IMR-90 (cell line): ENCODE results near the gene BRINP3. TPM values are rescaled to one million over a fixed set of nuclear protein-coding genes. Genes with fewer than 3 reads are reported as not detected.

Experiments
- ATAC-seq: fragments of 200-7000 bp; cut with Tn5 transposase; 2 replicates; pipeline ENCODE4 v1.9.1; 2020; ENCODE audit warnings: low read depth, mild to moderate bottlenecking, moderate library complexity
- BruUV-seq: library from RNA; stranded (reverse); fragments of 400-500 nt; replicated peaks from 2 replicates; lab custom pipeline; 2021; lab: Mats Ljungman, UMichigan
- CTCF ChIA-PET: fragments of 300-600 bp; formaldehyde crosslinking; extraction: SDS; loops from one replicate; lab custom pipeline; 2021; ENCODE audit warnings: antibody characterized with exemption; lab: Yijun Ruan, JAX
- POLR2A ChIA-PET: fragments of 300-600 bp; sonication (Branson Sonifier 250); formaldehyde crosslinking; loops from one replicate; lab custom pipeline; 2022; ENCODE audit warnings: antibody characterized with exemption; ENCODE audit not compliant: unreplicated experiment; lab: Charles Lee
- DNase-seq: peaks from one replicate; pipeline ENCODE4 v3.0.0; 2013
- H2AFZ ChIP-seq: replicated peaks from 2 replicates; pipeline ENCODE3; 2013; ENCODE audit warnings: low read length, mild to moderate bottlenecking; ENCODE audit not compliant: poor library complexity
- H2AK5ac ChIP-seq: 2 replicates; pipeline ENCODE4 v1.6.1; 2013; ENCODE audit warnings: low read depth, low read length, inconsistent platforms
- H2AK9ac ChIP-seq: replicated peaks from 2 replicates; pipeline ENCODE3; 2013; ENCODE audit warnings: mild to moderate bottlenecking, low read depth, low read length, moderate library complexity; ENCODE audit not compliant: poor library complexity
- H2BK120ac ChIP-seq: 2 replicates; pipeline ENCODE4 v1.6.1; 2013; ENCODE audit warnings: low read depth, low read length, inconsistent platforms
- H2BK15ac ChIP-seq: 3 replicates; pipeline ENCODE4 v1.6.1; 2013; ENCODE audit warnings: low read depth, low read length, inconsistent platforms
- H2BK20ac ChIP-seq: 2 replicates; pipeline ENCODE4 v1.6.1; 2013; ENCODE audit warnings: low read depth, mild to moderate bottlenecking, inconsistent platforms, low read length, moderate library complexity
- H2BK5ac ChIP-seq: 2 replicates; pipeline ENCODE4 v1.6.1; 2013; ENCODE audit warnings: mild to moderate bottlenecking, low read depth, low read length, inconsistent platforms; ENCODE audit not compliant: poor library complexity, severe bottlenecking
- H3K14ac ChIP-seq: replicated peaks from 2 replicates; pipeline ENCODE4 v1.6.1; 2013; ENCODE audit warnings: low read depth, low read length, inconsistent platforms
- H3K18ac ChIP-seq: 2 replicates; pipeline ENCODE4 v1.6.1; 2013; ENCODE audit warnings: low read depth, low read length, control low read depth
- H3K23ac ChIP-seq: 2 replicates; pipeline ENCODE4 v1.6.1; 2013; ENCODE audit warnings: low read depth, low read length, inconsistent platforms
- H3K27ac ChIP-seq: 2 replicates; pipeline ENCODE4 v1.5.1; 2013; ENCODE audit warnings: mild to moderate bottlenecking, control low read depth, low read length; ENCODE audit not compliant: insufficient read depth
- H3K27me3 ChIP-seq: 2 replicates; pipeline ENCODE4 v1.6.1; 2013; ENCODE audit warnings: low read length; ENCODE audit not compliant: control insufficient read depth, insufficient read depth
- H3K36me3 ChIP-seq: 2 replicates; pipeline ENCODE4 v1.6.1; 2013; ENCODE audit warnings: low read length, mixed read lengths; ENCODE audit not compliant: control insufficient read depth, insufficient read depth
- H3K4ac ChIP-seq: 2 replicates; pipeline ENCODE4 v1.6.1; 2013; ENCODE audit warnings: low read depth, low read length, inconsistent platforms
- H3K4me1 ChIP-seq: 2 replicates; pipeline ENCODE4 v1.6.1; 2013; ENCODE audit warnings: low read length, mixed read lengths; ENCODE audit not compliant: control insufficient read depth, insufficient read depth
- H3K4me2 ChIP-seq: 2 replicates; pipeline ENCODE4 v1.6.1; 2013; ENCODE audit warnings: low read depth, mild to moderate bottlenecking, control low read depth, low read length, moderate library complexity
- H3K4me3 ChIP-seq: 2 replicates; pipeline ENCODE4 v1.5.1; 2013; ENCODE audit warnings: low read depth, mild to moderate bottlenecking, control low read depth, low read length, moderate library complexity; ENCODE audit not compliant: insufficient read depth
- H3K56ac ChIP-seq: 2 replicates; pipeline ENCODE4 v1.6.1; 2013; ENCODE audit warnings: low read length, inconsistent platforms; ENCODE audit not compliant: insufficient read depth; ENCODE audit errors: extremely low read depth
- H3K79me1 ChIP-seq, 2 experiments: 2 replicates each; pipeline ENCODE4 v1.6.1; 2013; ENCODE audit warnings: low read length in 2 of 2, inconsistent platforms in 1 of 2, low read depth in 1 of 2
- H3K9ac ChIP-seq: 2 replicates; pipeline ENCODE4 v1.6.1; 2013; ENCODE audit warnings: low read depth, low read length, control low read depth
- H3K9me1 ChIP-seq: 2 replicates; pipeline ENCODE4 v1.6.1; 2013; ENCODE audit warnings: low read length, inconsistent platforms; ENCODE audit not compliant: insufficient read depth
- H3K9me3 ChIP-seq: 2 replicates; pipeline ENCODE4 v1.6.1; 2013; ENCODE audit warnings: low read length; ENCODE audit not compliant: control insufficient read depth, insufficient read depth
- H4K20me1 ChIP-seq: 2 replicates; pipeline ENCODE4 v1.6.1; 2013; ENCODE audit warnings: low read length, inconsistent platforms; ENCODE audit not compliant: insufficient read depth
- H4K5ac ChIP-seq: 2 replicates; pipeline ENCODE4 v1.6.1; 2013; ENCODE audit warnings: mild to moderate bottlenecking, low read depth, low read length, control low read depth
- H4K8ac ChIP-seq, 2 experiments: 2 replicates each; pipeline ENCODE4 v1.6.1; 2013; ENCODE audit warnings: low read depth in 2 of 2, low read length in 2 of 2, control low read depth in 1 of 2, inconsistent platforms in 1 of 2
- H4K91ac ChIP-seq: 2 replicates; pipeline ENCODE4 v1.6.1; 2013; ENCODE audit warnings: low read depth, low read length, inconsistent platforms; ENCODE audit not compliant: insufficient read depth
- ELK1 ChIP-seq: fragments of 150-350 bp; IDR thresholded peaks from 2 replicates; pipeline ENCODE4 v1.6.1; 2016; ENCODE audit warnings: low read depth, mild to moderate bottlenecking, low read length, moderate library complexity, borderline replicate concordance
- MAFK ChIP-seq: IDR thresholded peaks from 2 replicates; pipeline ENCODE4 v1.6.1; 2012; ENCODE audit warnings: low read depth, low read length, improper control_type of control experiment
- MXI1 ChIP-seq: IDR thresholded peaks from 2 replicates; pipeline ENCODE4 v1.6.1; 2012; ENCODE audit warnings: low read depth, mild to moderate bottlenecking, low read length, moderate library complexity, borderline replicate concordance
- POLR2A ChIP-seq: IDR thresholded peaks from 2 replicates; pipeline ENCODE4 v1.6.1; 2012; ENCODE audit warnings: mild to moderate bottlenecking, low read depth, low read length
- USF2 ChIP-seq: fragments of 150-350 bp; IDR thresholded peaks from 2 replicates; pipeline ENCODE4 v1.6.1; 2017; ENCODE audit warnings: mild to moderate bottlenecking, antibody characterized with exemption, low read length, low read depth
- WGBS, 2 experiments: methylation state at CpG; one replicate each; pipeline versions ENCODE4 v1.1.5 to v1.1.7; 2013; ENCODE audit warnings: missing lambda C conversion rate in 2 of 2; ENCODE audit not compliant: insufficient read length in 1 of 2; ENCODE audit errors: extremely low coverage in 2 of 2; 5-methylcytosine and 5-hydroxymethylcytosine counted together
- dilution Hi-C: fragments of 300-500 bp; cut with HindIII; formaldehyde crosslinking; loops from one replicate; pipeline ENCODE4 v1.14.3; 2018; ENCODE audit warnings: low sequenced_read_pairs; ENCODE audit not compliant: unreplicated experiment
- in situ Hi-C: fragments of 300-500 bp; cut with MboI; formaldehyde crosslinking; loops from 3 replicates; pipeline ENCODE4 v1.14.3; 2019; ENCODE audit warnings: low sequenced_read_pairs, inconsistent platforms, mixed read lengths
- intact Hi-C: fragments of 100-400 bp; cut with micrococcal nuclease; formaldehyde crosslinking; loops from 2 replicates; pipeline ENCODE4 v1.10.0; 2022
- polyA plus RNA-seq, 3 experiments: library from polyadenylated mRNA; depleted of rRNA; stranded (reverse); fragments of >200 nt; gene quantifications; 2 replicates each; pipeline ENCODE4 v1.2.3, GENCODE V29; 2012; ENCODE audit warnings: low replicate concordance in 1 of 3
- total RNA-seq: library from RNA; depleted of rRNA; stranded (reverse); fragments of >200 nt; gene quantifications from 2 replicates; pipeline ENCODE4 v1.2.3, GENCODE V29; 2012

BRINP3 gene
- total and polyA plus RNA-seq, 2 of the 4 experiments (the other 2 are of a cell fraction): 0.15 to 0.36 TPM

GRCh38 chr1:190104961-190105360 is 372.7 kb downstream of the BRINP3 start:
- Histone ChIP-seq H4K5ac (no peak overlapping the region), H3K27me3 (no peaks in the 10 kb centered on the region), H2AFZ (no peak overlapping the region), H3K27ac (no peak overlapping the region), H2BK5ac (no peak overlapping the region), H3K4ac (no peak overlapping the region), H3K4me3 (no peak overlapping the region), H3K9ac (no peak overlapping the region), H3K36me3 (no peaks in the 10 kb centered on the region), H2AK9ac (no peak overlapping the region), H3K4me1 (no peaks in the 10 kb centered on the region), H4K20me1 (no peaks in the 10 kb centered on the region), H3K9me3 (no peaks in the 10 kb centered on the region), H2BK120ac (no peak overlapping the region), H2BK15ac (no peak overlapping the region), H4K8ac (no peak overlapping the region), H3K79me1 (no peaks in the 10 kb centered on the region), H3K18ac (no peak overlapping the region), H3K9me1 (no peaks in the 10 kb centered on the region), H3K23ac (no peak overlapping the region), H3K4me2 (no peak overlapping the region), H3K56ac (no peak overlapping the region), H2BK20ac (no peak overlapping the region), H4K91ac (no peak overlapping the region), H3K14ac (no peak overlapping the region), H2AK5ac (no peak overlapping the region)
- dilution Hi-C loops (no loop called here), in situ Hi-C loops (no loop called here), intact Hi-C loops (loop anchor here (5.0 kb wide), 1 partner anchor 33 kb away; no protein-coding TSS in a partner anchor)
- CTCF ChIA-PET: no interaction called here
- WGBS, 2 experiments: no CpG with 5 or more reads among the region's 1 CpG
- TF ChIP-seq POLR2A (no peak), MAFK (no peak), MXI1 (no peak), ELK1 (no peak), USF2 (no peak)
- BruUV-seq: no TSS peak
- no peak for DNase-seq
- POLR2A ChIA-PET: no interaction called here
- no peak for ATAC-seq
